ENCODE measurements around the gene THSD4.

DNA sequence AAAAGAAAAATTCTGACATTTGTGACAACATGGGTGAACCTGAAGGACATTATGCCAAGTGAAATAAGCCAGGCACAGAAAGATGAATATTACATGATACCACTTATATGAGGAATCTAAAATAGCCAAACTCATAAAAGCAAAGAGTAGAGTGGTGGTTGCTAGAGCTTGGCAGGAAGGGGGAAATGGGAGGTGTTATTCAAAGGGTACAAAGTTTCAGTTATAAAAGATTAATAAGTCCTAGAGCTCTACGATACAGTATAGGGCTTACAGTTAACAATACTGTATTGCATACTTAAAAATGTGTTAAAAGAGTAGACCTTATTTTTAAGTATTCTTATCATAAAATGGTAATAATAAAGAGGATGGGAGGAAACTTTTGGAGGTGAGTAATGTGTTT, 583.5 kb downstream of the THSD4 start:
- TF ChIP-seq, protein P1, sequence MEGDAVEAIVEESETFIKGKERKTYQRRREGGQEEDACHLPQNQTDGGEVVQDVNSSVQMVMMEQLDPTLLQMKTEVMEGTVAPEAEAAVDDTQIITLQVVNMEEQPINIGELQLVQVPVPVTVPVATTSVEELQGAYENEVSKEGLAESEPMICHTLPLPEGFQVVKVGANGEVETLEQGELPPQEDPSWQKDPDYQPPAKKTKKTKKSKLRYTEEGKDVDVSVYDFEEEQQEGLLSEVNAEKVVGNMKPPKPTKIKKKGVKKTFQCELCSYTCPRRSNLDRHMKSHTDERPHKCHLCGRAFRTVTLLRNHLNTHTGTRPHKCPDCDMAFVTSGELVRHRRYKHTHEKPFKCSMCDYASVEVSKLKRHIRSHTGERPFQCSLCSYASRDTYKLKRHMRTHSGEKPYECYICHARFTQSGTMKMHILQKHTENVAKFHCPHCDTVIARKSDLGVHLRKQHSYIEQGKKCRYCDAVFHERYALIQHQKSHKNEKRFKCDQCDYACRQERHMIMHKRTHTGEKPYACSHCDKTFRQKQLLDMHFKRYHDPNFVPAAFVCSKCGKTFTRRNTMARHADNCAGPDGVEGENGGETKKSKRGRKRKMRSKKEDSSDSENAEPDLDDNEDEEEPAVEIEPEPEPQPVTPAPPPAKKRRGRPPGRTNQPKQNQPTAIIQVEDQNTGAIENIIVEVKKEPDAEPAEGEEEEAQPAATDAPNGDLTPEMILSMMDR (conservative IDR thresholded peaks at IDR 0.05) = no peak
- no peak for TF ChIP-seq EZH2 (IDR thresholded peaks at IDR 0.05; ENCODE audit: low read depth)
